ENCODE measurements around the gene C1orf21.
A peak's percentile ranks its signal among the peaks of the same experiment; 100 is the strongest.
"Not testable (repeated sequence)": the region's sequence is repeated elsewhere in the genome, so short reads cannot be mapped to it uniquely, and the experiment has no call there.

The C1orf21 gene

DNA sequence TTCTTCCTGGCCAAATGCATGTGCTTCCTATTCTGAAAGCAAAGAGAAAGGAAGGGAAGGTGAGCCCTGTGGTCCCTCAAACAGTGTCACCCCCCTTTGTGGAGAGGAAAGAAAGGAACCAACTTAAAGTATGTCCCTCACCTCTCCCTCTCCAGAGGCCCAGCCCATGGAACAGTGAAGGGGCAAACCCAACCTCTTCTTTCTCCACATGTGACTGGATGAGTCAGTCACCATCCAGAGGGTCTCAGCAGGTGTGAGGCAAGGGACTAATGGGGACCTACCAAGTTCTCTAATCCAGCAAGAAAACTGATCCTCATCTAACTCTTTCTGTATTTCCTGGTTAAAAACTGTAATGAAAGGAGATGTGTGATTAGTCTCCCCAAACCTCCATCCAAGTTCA lies 222.2 kb downstream of the C1orf21 start:
- DNase-seq = no peak

DNA sequence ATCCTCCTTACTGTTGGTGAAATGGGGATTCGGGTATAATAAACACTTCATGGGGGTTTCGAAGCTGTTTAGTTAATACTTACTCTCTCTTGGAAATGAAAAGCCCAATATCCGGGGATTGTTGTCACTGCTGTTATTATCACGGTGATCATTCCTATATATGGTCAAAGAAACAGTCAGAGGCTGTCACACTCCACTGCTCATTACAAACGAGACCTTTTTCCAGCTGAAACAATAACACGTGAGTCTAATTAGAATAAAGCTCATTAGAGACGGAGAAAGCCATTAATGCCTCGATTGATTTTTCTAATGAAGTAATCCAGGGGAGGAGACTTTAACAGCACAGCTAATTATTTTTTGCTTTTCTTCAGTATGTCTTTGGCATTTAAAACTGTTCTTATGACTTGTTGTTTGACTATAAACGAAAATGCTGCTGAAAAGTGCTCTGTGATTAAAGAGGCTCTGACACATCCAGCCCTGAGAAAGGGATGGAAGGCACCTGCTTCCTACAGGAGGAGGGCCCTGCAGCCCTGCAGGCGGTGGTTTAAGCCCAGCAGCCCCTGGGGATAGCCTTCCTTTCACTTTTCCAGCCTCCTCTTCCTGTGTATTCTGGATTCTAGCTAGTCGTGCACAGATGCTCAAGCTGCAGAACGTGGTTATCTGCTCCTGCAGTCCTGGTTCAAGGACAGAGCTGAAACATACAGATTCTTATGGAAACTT lies 224.2 kb downstream of the C1orf21 start:
- peak; percentile 88 for DNase-seq

DNA sequence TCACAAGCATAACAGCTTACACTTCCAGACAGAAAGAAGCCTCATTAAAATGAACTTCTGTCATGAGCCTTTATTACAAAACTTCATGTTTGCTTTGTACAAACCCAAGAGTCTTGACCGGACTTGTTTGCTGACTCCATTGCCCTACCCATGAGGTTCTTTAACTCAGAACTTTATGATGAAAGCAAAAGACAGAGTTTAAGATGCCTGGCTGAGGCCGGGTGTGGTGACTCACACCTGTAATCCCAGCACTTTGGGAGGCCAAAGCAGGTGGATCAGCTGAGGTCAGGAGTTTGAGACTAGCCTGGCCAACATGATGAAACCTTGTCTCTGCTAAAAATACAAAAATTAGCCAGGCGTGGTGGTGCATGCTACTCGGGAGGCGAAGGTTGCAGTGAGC lies 225.4 kb downstream of the C1orf21 start:
- DNase-seq = not testable (repeated sequence)

DNA sequence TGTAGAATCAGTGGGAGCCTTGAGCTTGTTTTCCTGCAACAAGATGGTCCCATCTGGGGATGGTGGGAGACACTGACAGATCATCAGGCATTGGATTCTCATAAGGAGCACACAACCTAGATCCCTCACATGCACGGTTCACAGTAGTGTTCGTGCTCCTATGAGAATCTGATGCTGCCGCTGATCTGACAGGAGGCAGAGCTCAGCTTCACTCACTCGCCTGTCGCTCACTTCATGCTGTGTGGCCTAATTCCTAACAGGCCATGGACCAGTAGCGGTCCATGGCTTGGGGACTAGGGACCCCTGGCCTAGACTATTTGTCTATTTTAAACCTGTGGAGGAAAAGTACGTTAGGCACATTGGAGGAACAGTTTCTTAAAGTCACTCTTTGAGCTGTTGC lies 227.8 kb downstream of the C1orf21 start:
- DNase-seq = no peak

DNA sequence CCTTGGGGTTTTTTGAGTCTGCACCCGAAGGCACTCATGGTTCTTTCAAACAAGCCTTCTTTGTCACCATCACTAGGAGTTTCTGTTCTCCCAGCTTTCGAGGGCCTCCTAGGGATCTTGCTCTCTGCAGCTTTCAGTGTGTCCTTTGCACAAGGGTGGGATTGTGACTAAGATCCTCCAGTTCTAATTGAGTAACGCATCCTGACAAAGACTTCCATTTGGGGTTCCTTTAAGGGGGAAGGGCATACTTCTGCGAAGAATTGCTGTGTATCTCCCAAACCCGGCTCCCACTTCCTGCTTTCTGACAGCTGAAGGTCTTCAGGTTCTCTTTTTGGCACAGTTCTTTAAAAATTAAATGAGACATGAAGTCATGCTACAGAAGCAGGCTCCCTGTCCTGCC lies 228.5 kb downstream of the C1orf21 start:
- DNase-seq = no peak

DNA sequence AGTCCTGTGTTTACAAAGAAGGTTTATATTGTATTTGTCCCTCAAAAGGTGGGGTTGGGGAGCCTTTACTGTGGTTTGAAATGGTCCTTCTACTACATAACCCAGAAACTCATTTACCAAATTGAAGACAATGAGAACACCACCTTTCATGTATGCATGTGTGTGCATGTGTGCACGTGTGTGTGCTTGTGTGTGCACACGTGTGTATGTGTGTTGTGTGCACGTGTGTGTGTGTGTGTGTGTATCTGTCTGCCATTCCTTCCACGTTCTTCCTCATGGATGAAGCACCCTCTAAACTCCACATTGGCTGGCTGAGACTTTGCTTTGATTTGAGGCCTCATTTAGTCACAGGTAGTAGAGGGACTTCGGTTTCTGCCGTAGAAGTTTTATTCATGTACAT lies 229.7 kb downstream of the C1orf21 start:
- DNase-seq = no peak

DNA sequence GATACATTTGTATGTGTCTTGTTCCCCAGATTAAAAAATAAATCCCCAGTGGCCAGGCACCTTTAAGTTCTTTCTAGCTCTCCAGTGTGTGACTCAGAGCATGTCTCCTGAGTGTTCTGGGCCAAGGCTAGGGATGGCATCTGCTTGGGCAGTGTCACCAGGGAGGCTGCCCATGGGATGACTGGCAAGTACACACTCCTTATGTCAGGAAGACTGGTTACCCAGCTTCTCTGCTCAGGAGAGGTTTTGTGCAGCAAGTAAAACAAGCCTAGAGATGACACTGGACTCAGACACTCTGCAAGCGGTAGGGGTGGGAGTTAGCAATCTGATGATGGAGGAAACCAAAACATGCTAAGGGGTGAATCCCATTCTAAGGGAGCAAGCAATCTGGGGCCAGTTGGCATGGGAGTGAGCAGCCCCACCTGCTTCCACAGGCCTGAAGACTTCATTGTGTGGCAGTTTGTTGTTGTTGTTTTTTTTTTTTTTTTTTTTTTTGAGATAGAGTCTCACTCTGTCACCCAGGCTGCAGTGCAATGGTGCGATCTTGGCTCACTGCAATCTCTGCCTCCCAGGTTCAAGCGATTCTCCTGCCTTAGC lies 230.7 kb downstream of the C1orf21 start:
- no peak for DNase-seq

DNA sequence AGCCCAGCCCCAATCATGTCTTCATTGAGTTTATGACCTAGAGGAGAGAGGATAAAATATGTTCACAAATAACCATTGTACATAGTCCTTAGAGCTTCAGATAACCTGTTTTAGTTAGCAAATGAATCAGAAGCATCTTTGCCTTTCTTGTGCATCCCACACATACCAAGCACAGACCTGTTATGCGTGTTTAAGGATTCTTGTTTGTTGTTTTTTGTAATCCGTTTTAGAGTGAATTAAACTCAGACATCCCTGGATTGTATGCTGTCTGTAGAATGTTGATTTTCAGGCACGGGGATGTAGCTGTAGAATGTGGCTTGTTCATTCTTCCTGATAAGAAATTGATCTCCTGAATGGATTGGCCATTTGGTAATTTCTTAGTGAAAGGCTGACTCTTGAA lies 232.0 kb downstream of the C1orf21 start:
- DNase-seq = no peak

DNA sequence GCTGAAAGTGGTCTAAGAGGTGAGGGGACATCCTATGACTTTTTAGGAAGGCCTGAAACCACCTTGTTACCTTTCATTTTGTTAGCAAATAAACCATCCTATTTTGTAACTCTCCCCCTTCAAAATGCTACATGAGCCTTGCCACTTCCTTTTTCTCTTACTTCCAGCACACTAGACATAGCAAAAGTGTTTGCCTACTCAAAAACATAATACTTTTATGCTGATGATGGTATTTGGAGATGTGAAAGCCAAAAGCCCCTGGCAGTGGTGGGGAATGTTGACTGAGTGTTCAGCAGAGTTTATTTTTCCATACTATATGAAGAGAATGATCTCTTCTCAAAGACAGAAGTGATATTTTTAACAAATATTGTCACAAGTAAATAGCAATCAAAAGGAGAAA lies 233.6 kb downstream of the C1orf21 start:
- DNase-seq = no peak

DNA sequence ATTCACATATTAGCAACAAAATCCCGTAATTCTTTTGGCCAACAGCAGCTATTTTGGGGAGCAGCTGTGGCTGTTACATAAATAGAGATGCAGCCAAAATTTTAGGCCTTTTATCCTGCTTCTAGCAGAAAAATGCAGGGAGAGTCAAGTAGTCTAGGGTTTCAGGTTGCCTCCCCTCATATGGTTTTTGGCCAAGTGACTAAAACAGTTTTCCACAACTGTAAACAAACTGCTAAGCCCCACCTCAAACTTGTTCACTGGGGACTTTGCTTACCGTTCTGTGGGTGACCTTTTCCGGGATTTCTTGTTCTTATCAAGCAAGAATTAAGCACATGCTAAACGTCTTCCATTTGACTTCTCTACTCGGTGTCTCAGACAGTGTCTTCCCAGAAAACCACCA lies 234.4 kb downstream of the C1orf21 start:
- no peak for DNase-seq

DNA sequence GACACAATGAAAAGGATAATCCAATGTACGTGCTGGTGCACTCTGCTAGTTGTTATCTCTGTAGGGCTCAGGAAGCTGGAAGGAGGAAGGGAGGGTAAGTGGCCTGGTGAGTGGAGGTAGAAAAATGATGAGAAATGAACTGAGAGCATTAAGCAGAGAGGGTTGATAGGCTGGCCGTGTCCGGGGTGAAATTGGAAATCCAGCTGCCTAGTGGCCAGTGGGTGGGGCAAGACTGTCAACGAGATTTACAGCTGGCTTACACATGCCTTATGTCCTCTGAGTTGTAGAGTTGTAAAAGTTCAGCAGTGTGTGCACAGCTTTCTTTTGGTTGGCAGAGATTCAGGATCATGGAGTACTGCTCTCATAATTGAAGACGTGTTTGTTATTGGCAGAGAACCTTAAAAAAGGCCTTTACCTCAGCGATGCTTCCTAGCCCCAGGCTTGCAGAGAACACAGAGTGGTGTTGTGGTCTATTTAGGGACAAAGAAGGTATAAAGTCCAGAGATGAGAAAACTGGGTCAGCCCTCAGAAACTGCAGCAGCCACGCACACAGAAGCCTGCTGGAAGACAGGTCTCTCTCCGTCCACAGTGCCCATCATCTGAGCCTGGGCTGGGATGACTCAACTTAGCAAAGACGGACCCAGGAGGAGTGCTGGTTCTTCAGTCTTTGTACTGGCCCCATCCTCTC lies 235.5 kb downstream of the C1orf21 start:
- DNase-seq = peak; percentile 85

DNA sequence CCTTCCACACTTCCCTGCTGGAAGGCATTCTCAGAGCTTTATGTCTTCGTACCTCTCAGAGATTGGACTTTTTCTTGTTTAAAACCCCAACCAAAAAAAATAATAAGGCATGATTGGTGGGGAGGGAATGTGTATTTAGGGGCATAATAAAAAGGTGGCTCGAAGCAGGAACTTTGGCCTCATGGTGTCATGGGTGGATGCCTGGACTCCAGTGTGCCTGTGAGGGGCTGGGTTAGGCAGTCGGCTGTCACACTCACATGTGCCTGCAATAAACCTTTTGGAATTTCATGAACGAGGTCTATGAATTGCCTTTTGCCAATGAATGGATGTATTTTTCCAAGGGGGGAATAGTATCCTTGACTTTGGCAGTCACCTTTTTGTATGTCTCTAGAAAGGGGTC lies 236.6 kb downstream of the C1orf21 start:
- DNase-seq = no peak

DNA sequence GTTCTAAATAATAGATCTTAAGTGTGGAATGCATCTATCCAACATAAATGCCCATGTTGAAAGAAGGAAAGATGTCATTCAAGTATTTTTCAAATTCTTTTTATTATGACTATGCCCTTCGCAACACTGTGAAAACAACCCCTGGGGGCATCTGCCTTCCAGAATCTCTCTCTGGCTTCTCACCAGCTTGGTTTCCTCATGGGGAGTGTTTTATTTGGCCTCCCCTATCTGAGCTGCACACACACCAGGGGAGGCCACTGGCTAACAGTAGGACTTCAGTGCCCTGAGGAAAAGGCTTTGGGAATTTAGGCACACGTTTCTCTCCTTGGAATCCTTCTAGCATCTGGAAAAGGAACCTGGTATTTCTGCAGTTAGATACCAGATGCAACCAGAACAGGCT lies 237.2 kb downstream of the C1orf21 start:
- no peak for DNase-seq

DNA sequence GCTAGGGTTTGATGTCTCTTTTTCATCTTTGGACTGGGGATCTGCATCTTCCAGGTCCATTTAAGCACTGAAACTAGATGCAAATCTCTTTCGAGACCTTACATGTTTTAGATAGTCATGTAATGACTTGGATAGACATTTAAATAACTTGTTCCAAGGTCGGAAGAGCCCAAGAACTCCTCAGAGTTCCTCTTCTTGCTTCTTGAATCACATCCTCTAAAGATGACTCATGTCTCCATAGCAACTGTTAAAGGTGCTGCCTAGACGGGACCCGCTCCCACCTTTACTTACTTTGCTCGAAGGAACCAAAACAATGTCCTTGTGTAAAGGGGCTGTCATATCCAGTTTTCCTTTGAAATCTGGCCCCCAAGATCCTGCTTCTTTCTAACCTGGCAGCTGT lies 237.8 kb downstream of the C1orf21 start:
- no peak for DNase-seq

DNA sequence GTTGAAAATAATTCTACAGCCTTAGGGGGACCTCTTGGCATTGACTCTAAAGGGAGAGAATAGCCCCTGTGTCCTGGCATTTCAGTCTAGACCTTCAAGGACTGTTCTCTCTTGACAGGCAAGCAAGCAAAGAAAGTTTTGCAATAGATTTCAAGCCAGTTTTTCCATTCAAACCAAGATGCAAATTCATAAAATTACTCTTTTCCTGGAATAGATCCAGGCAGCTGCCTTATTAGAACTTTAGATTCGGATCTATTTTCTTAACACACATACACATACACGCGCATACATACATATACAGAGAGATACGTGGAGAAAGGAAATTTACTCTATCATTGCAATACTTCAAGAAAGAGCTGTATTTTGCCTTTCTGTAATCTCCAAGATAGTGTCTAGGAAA lies 238.4 kb downstream of the C1orf21 start:
- DNase-seq = no peak

DNA sequence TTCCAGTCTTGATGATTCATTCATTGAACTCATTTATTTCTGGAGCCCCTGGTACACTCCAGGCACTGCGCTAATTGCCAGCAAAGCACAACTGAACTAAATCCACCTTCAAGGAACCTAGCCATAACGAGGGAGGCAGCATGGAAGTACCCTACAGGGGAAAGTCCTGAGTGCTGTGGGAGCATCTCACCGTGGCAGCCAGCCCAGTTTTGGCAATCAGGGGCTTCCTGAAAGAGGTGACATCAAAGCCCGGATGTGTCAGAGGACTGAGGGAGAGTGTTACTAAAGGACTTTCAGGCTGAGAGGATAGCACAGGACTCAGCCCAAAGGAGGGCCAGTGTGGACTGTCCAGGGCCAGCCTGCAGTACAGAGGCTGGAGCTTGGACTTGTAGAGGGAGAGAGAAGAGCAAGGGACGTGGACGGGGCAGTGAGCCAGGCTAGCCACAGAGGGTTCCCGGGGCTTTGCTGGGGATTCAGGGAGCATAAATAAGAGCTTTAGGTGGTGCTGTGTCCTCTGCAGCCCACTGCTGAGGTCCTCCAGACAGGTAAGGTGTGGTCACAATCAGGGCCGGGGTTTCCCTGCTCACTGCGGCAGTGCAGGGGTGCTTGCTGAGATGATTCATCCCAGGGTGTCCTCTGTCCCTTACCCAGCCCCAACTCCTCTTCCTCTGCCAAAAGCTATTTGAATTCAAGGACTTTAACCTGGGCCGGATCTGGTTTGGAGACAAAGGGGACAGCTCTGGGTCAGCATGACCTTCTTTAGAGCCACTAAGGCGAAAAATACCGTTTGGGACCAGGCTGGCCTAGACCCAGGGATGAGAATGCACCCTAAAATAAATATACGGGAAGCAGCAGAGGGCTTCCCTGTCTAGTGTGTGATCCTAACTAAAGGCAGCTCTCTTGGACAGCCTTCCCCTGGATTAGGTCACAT lies 239.5 kb downstream of the C1orf21 start:
- no peak for DNase-seq

DNA sequence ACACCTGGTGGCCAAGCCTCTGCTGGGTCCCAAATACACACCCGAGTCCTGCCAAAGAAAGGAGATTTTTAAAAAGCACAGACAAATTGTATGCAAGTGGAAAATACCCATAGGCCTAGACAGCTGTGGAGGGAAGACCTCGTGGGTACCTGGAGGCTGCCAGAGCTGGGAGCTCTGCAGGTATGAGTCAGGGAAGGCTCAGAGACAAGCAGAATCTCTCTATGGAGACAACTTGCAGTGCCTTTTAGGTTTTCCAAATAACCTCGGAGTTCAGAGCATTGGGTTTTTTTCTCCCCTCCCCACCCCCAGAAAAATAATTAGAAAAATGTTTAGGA lies 240.1 kb downstream of the C1orf21 start:
- DNase-seq = no peak

DNA sequence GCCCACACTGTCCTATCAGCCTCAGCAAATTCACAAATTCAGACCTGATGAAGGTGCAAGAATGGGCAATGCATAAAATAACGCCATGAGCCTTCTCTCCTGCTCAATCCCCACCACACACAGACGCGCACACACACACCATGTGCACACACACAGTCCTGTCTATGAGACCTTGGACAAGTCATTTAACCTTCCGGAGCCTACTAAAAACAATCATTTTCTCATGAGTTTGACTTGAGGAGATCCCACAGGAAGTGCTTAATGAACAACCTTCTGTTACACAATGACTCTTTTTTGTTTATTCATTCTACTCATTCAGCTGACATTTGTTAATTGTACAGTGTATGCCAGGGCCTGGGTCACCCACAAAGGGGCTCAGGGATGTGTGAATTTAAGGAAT lies 242.4 kb downstream of the C1orf21 start:
- DNase-seq = no peak

DNA sequence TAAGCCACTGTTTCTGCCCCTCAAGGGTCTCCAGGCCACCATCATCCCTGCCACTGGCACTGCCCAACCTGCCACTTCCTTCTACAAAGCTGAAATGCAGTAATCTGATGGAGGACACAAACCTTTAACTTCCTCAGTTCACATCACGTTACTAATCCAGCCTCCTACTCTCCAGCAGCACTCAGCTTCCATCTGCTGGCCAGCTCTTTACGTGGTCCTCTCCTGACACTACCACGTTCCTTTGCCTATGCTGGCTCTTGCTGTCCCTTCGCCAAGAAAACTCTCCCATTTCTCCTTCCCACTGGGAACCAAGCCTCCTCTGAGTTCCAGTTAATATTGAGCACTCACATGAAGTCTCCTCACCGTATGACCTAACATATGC lies 243.8 kb downstream of the C1orf21 start:
- DNase-seq = no peak

DNA sequence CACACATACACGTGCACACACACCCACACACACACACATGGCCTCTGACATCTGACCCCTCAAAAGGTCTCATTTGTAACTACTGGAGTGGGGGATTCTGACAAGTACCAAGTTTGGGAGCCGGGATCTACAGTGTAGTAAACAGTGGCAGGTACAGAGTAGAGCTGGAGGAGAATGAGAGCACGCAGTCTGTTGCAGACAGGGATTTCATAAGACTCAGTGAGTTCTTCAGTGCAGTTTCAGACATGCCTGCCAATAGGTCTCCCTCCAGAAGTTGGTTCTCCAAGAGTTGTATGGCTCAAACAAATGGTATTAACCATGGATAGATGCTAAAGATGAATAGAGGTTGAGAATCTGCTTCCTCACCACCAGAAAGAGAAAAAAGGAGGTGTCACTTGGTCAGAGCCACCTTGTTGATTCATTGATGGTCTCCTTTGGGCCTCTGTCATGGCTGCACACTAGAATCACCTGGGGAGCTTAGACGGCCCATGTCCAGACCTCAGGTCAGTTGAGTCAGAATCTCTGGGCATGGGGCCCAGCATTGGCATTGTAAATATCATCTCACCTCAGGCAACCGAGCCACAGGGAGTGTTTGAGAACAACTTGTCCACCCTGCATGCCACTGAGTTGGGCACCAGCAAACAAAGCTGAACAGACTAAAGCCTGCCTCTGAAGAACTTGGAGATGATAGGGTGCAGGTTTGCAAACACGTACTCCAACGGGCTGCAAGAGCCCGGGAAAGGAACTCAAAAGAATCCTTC lies 245.8 kb downstream of the C1orf21 start:
- no peak for DNase-seq

DNA sequence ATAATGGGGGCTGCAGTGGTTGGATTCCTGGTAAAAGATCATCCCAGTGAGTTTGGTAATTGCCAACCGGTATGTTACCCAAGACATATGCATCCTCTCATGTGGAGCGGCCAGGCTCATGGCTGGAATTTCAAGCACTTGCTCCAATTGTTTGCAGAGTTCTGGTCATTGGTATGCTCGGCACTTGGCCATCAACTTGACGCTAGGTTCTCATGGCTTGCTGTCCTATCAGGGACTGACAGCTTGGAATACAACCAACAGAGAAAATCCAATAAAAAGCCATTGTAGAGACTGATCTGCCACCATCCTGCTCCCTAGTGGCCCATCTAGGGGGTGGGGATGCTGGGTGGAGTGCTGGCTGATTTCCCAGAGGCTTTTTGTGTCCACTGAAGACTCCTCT lies 247.0 kb downstream of the C1orf21 start:
- DNase-seq = no peak

DNA sequence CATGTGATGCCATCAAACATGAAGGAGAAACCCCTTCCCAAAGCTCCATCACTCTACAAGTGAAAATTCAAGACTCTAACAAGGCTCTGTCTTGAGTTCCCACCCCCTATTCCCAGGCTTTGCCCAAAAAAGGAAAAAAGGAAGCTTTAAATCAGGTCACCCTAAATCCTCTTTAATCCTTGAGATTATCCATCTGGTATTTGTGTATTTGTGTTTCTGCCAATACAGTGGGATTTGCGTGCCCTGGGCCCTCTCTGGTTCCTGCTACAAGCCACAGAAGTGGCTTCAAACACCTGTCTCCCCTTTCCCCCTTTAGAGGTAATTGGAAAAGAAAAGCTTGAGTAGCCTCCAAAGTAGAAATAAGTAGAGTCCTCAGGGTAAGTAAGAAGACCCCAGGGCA lies 247.5 kb downstream of the C1orf21 start:
- DNase-seq = no peak

All from NCI-H1105 treated with DMSO at 0.1 percent for 48 hours (cell line).